Panc1 (cell line): ENCODE measurements around the gene FBXW7.

Experiments used
- SIN3A ChIP-seq: IDR thresholded peaks from 2 replicates; pipeline ENCODE4 v1.6.1; 2012; ENCODE audit warnings: low read depth, mild to moderate bottlenecking, low read length, moderate library complexity, borderline replicate concordance; ENCODE audit not compliant: insufficient read depth
- TF ChIP-seq, protein P1 (sequence below): fragments of 450-650 bp; IDR thresholded peaks from 2 replicates; pipeline ENCODE4 v1.5.1; 2017; ENCODE audit warnings: mild to moderate bottlenecking
- TF ChIP-seq, protein P2 (sequence below), 2 experiments: IDR thresholded peaks; 2 replicates each; pipeline ENCODE4 v1.6.1; 2011 to 2012; ENCODE audit warnings: low read depth in 2 of 2, control low read depth in 1 of 2, low read length in 1 of 2, mild to moderate bottlenecking in 1 of 2, moderate library complexity in 1 of 2; ENCODE audit not compliant: insufficient read depth in 1 of 2

DNA sequence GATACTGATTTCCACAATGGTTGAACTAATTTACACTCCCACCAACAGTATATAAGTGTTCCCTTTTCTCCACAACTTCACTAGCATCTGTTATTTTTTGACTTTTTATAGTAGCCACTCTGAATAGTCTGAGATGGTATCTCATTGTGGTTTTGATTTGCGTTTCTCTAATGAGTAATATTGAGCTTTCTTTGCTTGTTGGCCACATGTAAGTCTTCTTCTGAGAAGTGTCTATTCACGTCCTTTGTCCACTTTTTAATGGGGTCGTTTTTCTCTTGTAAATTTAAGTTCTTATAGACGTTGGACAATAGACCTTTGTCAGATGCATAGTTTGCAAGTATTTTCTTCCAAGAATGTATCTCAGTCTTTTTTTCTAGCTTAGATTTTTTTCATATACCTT is 10.0 kb downstream of the FBXW7 start:
- TF ChIP-seq, protein P1, sequence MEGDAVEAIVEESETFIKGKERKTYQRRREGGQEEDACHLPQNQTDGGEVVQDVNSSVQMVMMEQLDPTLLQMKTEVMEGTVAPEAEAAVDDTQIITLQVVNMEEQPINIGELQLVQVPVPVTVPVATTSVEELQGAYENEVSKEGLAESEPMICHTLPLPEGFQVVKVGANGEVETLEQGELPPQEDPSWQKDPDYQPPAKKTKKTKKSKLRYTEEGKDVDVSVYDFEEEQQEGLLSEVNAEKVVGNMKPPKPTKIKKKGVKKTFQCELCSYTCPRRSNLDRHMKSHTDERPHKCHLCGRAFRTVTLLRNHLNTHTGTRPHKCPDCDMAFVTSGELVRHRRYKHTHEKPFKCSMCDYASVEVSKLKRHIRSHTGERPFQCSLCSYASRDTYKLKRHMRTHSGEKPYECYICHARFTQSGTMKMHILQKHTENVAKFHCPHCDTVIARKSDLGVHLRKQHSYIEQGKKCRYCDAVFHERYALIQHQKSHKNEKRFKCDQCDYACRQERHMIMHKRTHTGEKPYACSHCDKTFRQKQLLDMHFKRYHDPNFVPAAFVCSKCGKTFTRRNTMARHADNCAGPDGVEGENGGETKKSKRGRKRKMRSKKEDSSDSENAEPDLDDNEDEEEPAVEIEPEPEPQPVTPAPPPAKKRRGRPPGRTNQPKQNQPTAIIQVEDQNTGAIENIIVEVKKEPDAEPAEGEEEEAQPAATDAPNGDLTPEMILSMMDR, result no peak
- TF ChIP-seq, protein P2, sequence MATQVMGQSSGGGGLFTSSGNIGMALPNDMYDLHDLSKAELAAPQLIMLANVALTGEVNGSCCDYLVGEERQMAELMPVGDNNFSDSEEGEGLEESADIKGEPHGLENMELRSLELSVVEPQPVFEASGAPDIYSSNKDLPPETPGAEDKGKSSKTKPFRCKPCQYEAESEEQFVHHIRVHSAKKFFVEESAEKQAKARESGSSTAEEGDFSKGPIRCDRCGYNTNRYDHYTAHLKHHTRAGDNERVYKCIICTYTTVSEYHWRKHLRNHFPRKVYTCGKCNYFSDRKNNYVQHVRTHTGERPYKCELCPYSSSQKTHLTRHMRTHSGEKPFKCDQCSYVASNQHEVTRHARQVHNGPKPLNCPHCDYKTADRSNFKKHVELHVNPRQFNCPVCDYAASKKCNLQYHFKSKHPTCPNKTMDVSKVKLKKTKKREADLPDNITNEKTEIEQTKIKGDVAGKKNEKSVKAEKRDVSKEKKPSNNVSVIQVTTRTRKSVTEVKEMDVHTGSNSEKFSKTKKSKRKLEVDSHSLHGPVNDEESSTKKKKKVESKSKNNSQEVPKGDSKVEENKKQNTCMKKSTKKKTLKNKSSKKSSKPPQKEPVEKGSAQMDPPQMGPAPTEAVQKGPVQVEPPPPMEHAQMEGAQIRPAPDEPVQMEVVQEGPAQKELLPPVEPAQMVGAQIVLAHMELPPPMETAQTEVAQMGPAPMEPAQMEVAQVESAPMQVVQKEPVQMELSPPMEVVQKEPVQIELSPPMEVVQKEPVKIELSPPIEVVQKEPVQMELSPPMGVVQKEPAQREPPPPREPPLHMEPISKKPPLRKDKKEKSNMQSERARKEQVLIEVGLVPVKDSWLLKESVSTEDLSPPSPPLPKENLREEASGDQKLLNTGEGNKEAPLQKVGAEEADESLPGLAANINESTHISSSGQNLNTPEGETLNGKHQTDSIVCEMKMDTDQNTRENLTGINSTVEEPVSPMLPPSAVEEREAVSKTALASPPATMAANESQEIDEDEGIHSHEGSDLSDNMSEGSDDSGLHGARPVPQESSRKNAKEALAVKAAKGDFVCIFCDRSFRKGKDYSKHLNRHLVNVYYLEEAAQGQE (IDR thresholded peaks at IDR 0.05; ENCODE audit: insufficient read depth in 1 of 2, low read depth in 2 of 2, low read length in 1 of 2), result no peak
- no peak for TF ChIP-seq SIN3A
